Spleen (tissue), 11 donors: ENCODE results near the gene PTPRT. TPM values are rescaled to one million over a fixed set of nuclear protein-coding genes. Genes with fewer than 3 reads are reported as not detected.

Experiments used
- DNase-seq: peaks from one replicate; pipeline ENCODE4 v3.0.0-alpha.2; 2020
- H3K27ac ChIP-seq, 8 donors: fragments of 200-600 bp; sonication (generic) in 7 of 8; 1 replicate in 4 of 8; 2 replicates in 4 of 8; pipeline versions ENCODE4 v1.5.0 to v1.8.0; 2016 to 2021; ENCODE audit warnings: inconsistent platforms in 4 of 8, mild to moderate bottlenecking in 4 of 8, moderate library complexity in 1 of 8
- H3K27me3 ChIP-seq, 7 donors: fragments of 200-600 bp; sonication (generic) in 6 of 7; replicated peaks in 1 of 7; 1 replicate in 4 of 7; 2 replicates in 3 of 7; pipeline versions ENCODE4 v1.5.0 to v1.8.0; 2016 to 2021; ENCODE audit warnings: inconsistent platforms in 3 of 7, mild to moderate bottlenecking in 1 of 7
- H3K36me3 ChIP-seq, 6 donors: fragments of 200-600 bp; sonication (generic) in 5 of 6; 1 replicate in 4 of 6; 2 replicates in 2 of 6; pipeline versions ENCODE4 v1.5.0 to v1.8.0; 2016 to 2021; ENCODE audit warnings: inconsistent platforms in 2 of 6
- H3K4me1 ChIP-seq, 6 donors: fragments of 200-600 bp; sonication (generic) in 5 of 6; 1 replicate in 3 of 6; 2 replicates in 3 of 6; pipeline versions ENCODE4 v1.5.0 to v1.8.0; 2016 to 2021; ENCODE audit warnings: inconsistent platforms in 3 of 6
- H3K4me3 ChIP-seq, 8 donors: fragments of 200-600 bp; sonication (generic) in 7 of 8; 1 replicate in 4 of 8; 2 replicates in 4 of 8; pipeline versions ENCODE4 v1.5.0 to v1.8.0; 2016 to 2021; ENCODE audit warnings: inconsistent platforms in 4 of 8, mild to moderate bottlenecking in 4 of 8, moderate library complexity in 2 of 8
- H3K9me3 ChIP-seq, 8 donors: fragments of 200-600 bp; sonication (generic) in 7 of 8; 1 replicate in 4 of 8; 2 replicates in 4 of 8; pipeline versions ENCODE4 v1.5.0 to v1.8.0; 2016 to 2021; ENCODE audit warnings: inconsistent platforms in 4 of 8
- POLR2A ChIP-seq, 3 donors: fragments of 450-650 bp; IDR thresholded peaks; one replicate each; pipeline ENCODE4 v1.5.1; 2017; ENCODE audit warnings: antibody characterized with exemption in 3 of 3, mild to moderate bottlenecking in 1 of 3
- POLR2AphosphoS5 ChIP-seq, 3 donors: sonication (generic); formaldehyde crosslinking; IDR thresholded peaks; one replicate each; pipeline ENCODE4 v1.5.1; 2017; ENCODE audit warnings: antibody characterized with exemption in 3 of 3
- WGBS, 5 donors: extraction: QIAGEN DNeasy Blood & Tissue Kit in 3 of 5; methylation state at CpG; one replicate each; pipeline versions ENCODE4 v1.1.5 to v1.1.7; 2013 to 2018; 5-methylcytosine and 5-hydroxymethylcytosine counted together
- intact Hi-C: fragments of 100-400 bp; cut with DNase I; formaldehyde crosslinking; loops from one replicate; pipeline ENCODE4 v1.15.0; 2023; ENCODE audit warnings: low total_unique reads
- polyA plus RNA-seq, 3 donors: library from polyadenylated mRNA; stranded (reverse); fragments of 200-250 nt; gene quantifications; one replicate each; pipeline ENCODE4 v1.2.1, GENCODE V29; 2013
- total RNA-seq, 7 donors: library from RNA; depleted of rRNA in 3 of 7; stranded (reverse); fragments of >200 nt in 3 of 7; fragmentation: NEBNext Ultra II Directional in 4 of 7; extraction: Animal tissue kit (Norgen Biotek cat#: 25700) in 4 of 7; gene quantifications; one replicate each; pipeline versions ENCODE4 v1.1.0 to v1.2.1, GENCODE V29; 2016 to 2021
- TF ChIP-seq, protein P1 (sequence below), 11 experiments: fragments of 200-600 bp in 7 of 11; fragments of 450-650 bp in 4 of 11; sonication (generic) in 4 of 11; IDR thresholded peaks in 8 of 11; conservative IDR thresholded peaks in 3 of 11; 1 replicate in 7 of 11; 2 replicates in 4 of 11; pipeline versions ENCODE4 v1.4.0 to v1.8.0; 2016 to 2021; ENCODE audit warnings: antibody characterized with exemption in 11 of 11, inconsistent platforms in 4 of 11, mild to moderate bottlenecking in 1 of 11
- donor health status: healthy with polysubstance abuse.
- donor health status: DM: no; HTN: no; CAD: no; lungs with moderate emphysema.
- donor health status: DM: no; HTN: no; CAD: no.
- donor health status: Bipolar disorder and iron deficiency.
- donor health status: healthy.
- donor health status: DM: no; HTN: no; CAD: no.
- donor health status: DM: yes; HTN: yes; CAD: no.

Gene PTPRT
- total and polyA plus RNA-seq, 10 donors: 0.02 to 4.7 (median 1.2) TPM

DNA sequence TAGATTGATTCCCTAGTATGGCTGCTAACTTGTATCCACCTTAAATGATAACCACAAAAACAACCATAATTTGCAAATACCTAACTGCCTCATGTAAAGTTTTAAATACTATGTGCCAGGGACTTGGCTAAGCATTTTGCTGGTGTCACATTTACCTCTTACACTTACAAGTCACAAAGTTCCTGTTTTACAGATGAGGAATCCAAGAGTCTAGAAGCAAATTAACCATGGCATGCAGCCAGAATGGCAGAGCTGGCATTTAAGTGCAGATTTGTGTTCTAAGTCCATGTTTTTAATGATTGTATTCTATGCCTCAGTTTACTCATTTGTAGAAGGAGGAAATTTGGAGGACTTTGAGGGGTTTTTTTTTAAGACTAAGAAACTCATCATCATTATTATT, 696.7 kb downstream of the PTPRT start:
- intact Hi-C loops: no loop called here
- H3K9me3 ChIP-seq: no peaks in the 10 kb centered on the region
- no peaks in the 10 kb centered on the region for H3K4me1 ChIP-seq
- DNase-seq: no peak
- TF ChIP-seq, protein P1, sequence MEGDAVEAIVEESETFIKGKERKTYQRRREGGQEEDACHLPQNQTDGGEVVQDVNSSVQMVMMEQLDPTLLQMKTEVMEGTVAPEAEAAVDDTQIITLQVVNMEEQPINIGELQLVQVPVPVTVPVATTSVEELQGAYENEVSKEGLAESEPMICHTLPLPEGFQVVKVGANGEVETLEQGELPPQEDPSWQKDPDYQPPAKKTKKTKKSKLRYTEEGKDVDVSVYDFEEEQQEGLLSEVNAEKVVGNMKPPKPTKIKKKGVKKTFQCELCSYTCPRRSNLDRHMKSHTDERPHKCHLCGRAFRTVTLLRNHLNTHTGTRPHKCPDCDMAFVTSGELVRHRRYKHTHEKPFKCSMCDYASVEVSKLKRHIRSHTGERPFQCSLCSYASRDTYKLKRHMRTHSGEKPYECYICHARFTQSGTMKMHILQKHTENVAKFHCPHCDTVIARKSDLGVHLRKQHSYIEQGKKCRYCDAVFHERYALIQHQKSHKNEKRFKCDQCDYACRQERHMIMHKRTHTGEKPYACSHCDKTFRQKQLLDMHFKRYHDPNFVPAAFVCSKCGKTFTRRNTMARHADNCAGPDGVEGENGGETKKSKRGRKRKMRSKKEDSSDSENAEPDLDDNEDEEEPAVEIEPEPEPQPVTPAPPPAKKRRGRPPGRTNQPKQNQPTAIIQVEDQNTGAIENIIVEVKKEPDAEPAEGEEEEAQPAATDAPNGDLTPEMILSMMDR (IDR thresholded peaks at IDR 0.05 in 8 of 11, conservative IDR thresholded peaks at IDR 0.05 in 3 of 11): no peak
- TF ChIP-seq POLR2A (IDR thresholded peaks at IDR 0.05) (no peak), POLR2AphosphoS5 (IDR thresholded peaks at IDR 0.05) (no peak)
- no peaks in the 10 kb centered on the region for H3K36me3 ChIP-seq
- H3K27ac ChIP-seq: no peak overlapping the region
- H3K27me3 ChIP-seq: no peaks in the 10 kb centered on the region
- H3K4me3 ChIP-seq: no peak overlapping the region

DNA sequence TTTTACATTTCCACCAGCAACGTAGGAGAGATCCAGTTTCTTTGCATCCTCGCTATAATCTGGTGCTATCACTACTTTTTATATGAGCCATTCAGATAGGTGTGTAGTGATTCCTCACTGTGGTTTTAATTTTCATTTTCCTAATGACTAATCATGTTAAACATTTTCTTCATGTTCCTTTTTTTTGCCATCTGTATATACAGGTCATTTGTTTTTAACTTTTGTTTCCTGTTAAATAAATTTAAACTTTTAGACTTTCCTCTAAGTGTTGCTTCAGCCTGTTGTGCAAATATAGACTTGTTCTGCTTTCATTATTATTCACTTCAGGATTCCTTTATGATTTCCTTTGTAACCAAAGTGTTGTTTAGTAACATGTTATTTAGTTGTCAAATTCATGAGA, 697.4 kb downstream of the PTPRT start:
- Histone ChIP-seq H3K9me3 (no peaks in the 10 kb centered on the region), H3K27ac (no peak overlapping the region), H3K27me3 (no peaks in the 10 kb centered on the region), H3K4me3 (no peak overlapping the region), H3K36me3 (no peaks in the 10 kb centered on the region), H3K4me1 (no peaks in the 10 kb centered on the region)
- DNase-seq: no peak
- TF ChIP-seq, protein P1 (IDR thresholded peaks at IDR 0.05 in 8 of 11, conservative IDR thresholded peaks at IDR 0.05 in 3 of 11): no peak
- TF ChIP-seq POLR2AphosphoS5 (IDR thresholded peaks at IDR 0.05) (no peak), POLR2A (IDR thresholded peaks at IDR 0.05) (no peak)
- WGBS, 5 donors: 52 to 69% (median 61%) methylated on average over 2 of the region's 2 CpGs
- intact Hi-C loops: no loop called here

DNA sequence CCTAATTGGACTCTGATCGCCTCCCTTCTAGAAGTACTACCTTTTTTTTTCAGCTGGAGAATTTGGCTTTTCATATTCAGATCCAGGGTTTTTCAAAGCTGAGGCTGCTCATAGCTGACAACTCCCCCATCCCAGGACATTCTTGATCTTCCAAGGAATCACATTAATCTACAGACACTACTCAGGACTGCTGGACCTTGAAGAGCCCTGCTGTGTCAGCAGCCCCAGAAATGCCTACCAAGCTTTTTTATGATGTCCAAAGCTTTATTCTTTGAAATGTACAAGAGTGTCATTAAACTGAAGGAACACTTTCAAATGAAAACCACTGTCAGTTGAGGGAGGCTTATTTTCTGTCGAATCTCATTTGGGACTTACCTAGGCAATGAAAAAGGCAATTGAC, 704.1 kb downstream of the PTPRT start:
- intact Hi-C loops: no loop called here
- 66 to 83% (median 75%) methylated on average over 2 of the region's 2 CpGs for WGBS, 5 donors
- Histone ChIP-seq H3K4me1 (peaks cover 0 to 4% (median 0%) of the 10 kb centered on the region in 6 donors), H3K27me3 (no peaks in the 10 kb centered on the region), H3K36me3 (no peaks in the 10 kb centered on the region), H3K27ac (no peak overlapping the region), H3K4me3 (no peak overlapping the region), H3K9me3 (no peaks in the 10 kb centered on the region)
- no peak for DNase-seq
- no peak for TF ChIP-seq POLR2AphosphoS5 (IDR thresholded peaks at IDR 0.05)
- no peak for TF ChIP-seq POLR2A (IDR thresholded peaks at IDR 0.05)
- TF ChIP-seq, protein P1 (IDR thresholded peaks at IDR 0.05 in 8 of 11, conservative IDR thresholded peaks at IDR 0.05 in 3 of 11): no peak

DNA sequence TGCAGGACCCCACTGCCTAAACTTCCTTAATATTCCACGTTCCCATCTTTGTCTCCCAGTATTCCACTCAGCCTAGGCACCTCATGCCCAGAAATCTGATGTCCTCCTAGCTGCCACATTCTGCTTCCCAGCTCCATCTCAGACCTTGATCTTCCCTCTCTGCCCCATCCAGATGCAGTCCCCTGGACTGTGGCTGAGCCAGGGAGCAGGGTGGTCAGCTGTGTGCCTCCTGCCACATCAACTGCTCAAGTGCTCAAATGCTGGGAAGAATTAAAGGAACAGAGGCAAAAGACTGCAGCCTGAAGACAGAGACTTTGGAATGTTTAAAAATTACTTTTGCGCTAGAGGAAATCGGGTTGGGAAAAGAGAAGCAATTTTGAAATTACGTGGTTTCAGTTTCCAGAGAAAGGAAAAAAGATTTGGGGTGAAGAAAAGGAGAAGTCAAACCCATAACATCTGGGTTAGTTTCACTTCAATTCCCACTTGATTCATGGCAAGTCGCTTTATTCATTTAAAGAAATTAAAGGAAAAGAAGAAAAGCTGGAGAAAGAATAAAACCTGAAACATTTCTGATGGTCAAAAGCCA, 704.8 kb downstream of the PTPRT start:
- no peak overlapping the region for H3K4me3 ChIP-seq
- peaks cover 0 to 4% (median 0%) of the 10 kb centered on the region in 6 donors for H3K4me1 ChIP-seq
- TF ChIP-seq, protein P1 (IDR thresholded peaks at IDR 0.05 in 8 of 11, conservative IDR thresholded peaks at IDR 0.05 in 3 of 11): no peak
- TF ChIP-seq POLR2AphosphoS5 (IDR thresholded peaks at IDR 0.05): no peak
- H3K9me3 ChIP-seq: no peaks in the 10 kb centered on the region
- no peak for DNase-seq
- intact Hi-C loops: no loop called here
- WGBS, 5 donors: 40 to 54% (median 45%) methylated on average over 5 of the region's 5 CpGs
- no peaks in the 10 kb centered on the region for H3K36me3 ChIP-seq
- H3K27me3 ChIP-seq: no peaks in the 10 kb centered on the region
- H3K27ac ChIP-seq: peak overlapping the region in 3 of 8 donors; percentile 8 to 27 (median 19)
